H1 (cell line): ENCODE measurements around the gene KRT12. TPM values are rescaled to one million over a fixed set of nuclear protein-coding genes. Genes with fewer than 3 reads are reported as not detected.

ENCODE experiments used
- CTCF ChIA-PET: fragments of 300-600 bp; sonication (Branson Sonifier 250); formaldehyde crosslinking; loops from one replicate; lab custom pipeline; 2021; ENCODE audit not compliant: partially characterized antibody; lab: Charles Lee
- POLR2A ChIA-PET: fragments of 300-600 bp; sonication (Branson Sonifier 250); formaldehyde crosslinking; loops from one replicate; lab custom pipeline; 2021; ENCODE audit warnings: inconsistent platforms; ENCODE audit not compliant: partially characterized antibody; lab: Charles Lee
- DNase-seq, 2 experiments: peaks; one replicate each; pipeline versions ENCODE4 v3.0.0 to v3.0.0-alpha.2; 2010 to 2022; ENCODE audit warnings: low spot score in 2 of 2, low read depth in 1 of 2, mixed read lengths in 1 of 2
- FAIRE-seq: peaks from 2 replicates; lab custom pipeline; 2011; peaks lifted over from hg19 to GRCh38; lab: Jason Lieb, UNC
- H2AFZ ChIP-seq: 2 replicates; pipeline ENCODE4 v1.8.1; 2012; ENCODE audit warnings: low read length, inconsistent platforms
- H2AK5ac ChIP-seq: 2 replicates; pipeline ENCODE4 v1.6.1; 2013; ENCODE audit warnings: low read depth, low read length
- H2BK120ac ChIP-seq: replicated peaks from 2 replicates; pipeline ENCODE3; 2013; ENCODE audit warnings: low read depth, low read length, inconsistent platforms
- H2BK12ac ChIP-seq: 2 replicates; pipeline ENCODE4 v1.6.1; 2013; ENCODE audit warnings: low read depth, low read length
- H2BK15ac ChIP-seq: 2 replicates; pipeline ENCODE4 v1.6.1; 2013; ENCODE audit warnings: low read length
- H2BK20ac ChIP-seq: 2 replicates; pipeline ENCODE4 v1.6.1; 2013; ENCODE audit warnings: low read length
- H2BK5ac ChIP-seq: 2 replicates; pipeline ENCODE4 v1.6.1; 2013; ENCODE audit warnings: low read depth, low read length
- H3K14ac ChIP-seq: 2 replicates; pipeline ENCODE4 v1.6.1; 2013; ENCODE audit warnings: inconsistent platforms; ENCODE audit not compliant: insufficient read length
- H3K18ac ChIP-seq: 2 replicates; pipeline ENCODE4 v1.6.1; 2013; ENCODE audit warnings: low read length; ENCODE audit errors: extremely low read depth
- H3K23ac ChIP-seq: 2 replicates; pipeline ENCODE4 v1.6.1; 2013; ENCODE audit warnings: inconsistent platforms; ENCODE audit not compliant: insufficient read length
- H3K23me2 ChIP-seq: 2 replicates; pipeline ENCODE4 v1.6.1; 2013; ENCODE audit warnings: low read depth, low read length
- H3K27ac ChIP-seq: 2 replicates; pipeline ENCODE4 v1.6.1; 2011; ENCODE audit warnings: low read depth, low read length, inconsistent platforms
- H3K27me3 ChIP-seq, 4 experiments: replicated peaks in 1 of 4; 1 replicate in 1 of 4; 2 replicates in 3 of 4; pipeline versions ENCODE4 v1.6.1 to v1.8.1; 2011 to 2013; ENCODE audit warnings: low read length in 3 of 4, mild to moderate bottlenecking in 3 of 4, inconsistent platforms in 2 of 4, mixed read lengths in 2 of 4, moderate library complexity in 1 of 4; ENCODE audit not compliant: control insufficient read depth in 3 of 4, insufficient read depth in 3 of 4; ENCODE audit errors: extremely low read depth in 1 of 4
- H3K36me3 ChIP-seq, 4 experiments: 2 replicates each; pipeline versions ENCODE4 v1.6.1 to v1.8.1; 2011 to 2013; ENCODE audit warnings: mild to moderate bottlenecking in 4 of 4, low read length in 3 of 4, moderate library complexity in 2 of 4, control low read depth in 1 of 4, inconsistent platforms in 1 of 4; ENCODE audit not compliant: insufficient read depth in 4 of 4, control insufficient read depth in 2 of 4
- H3K4ac ChIP-seq: replicated peaks from 2 replicates; pipeline ENCODE3; 2013; ENCODE audit warnings: low read length, low read depth, mixed read lengths, inconsistent platforms; ENCODE audit not compliant: insufficient read length
- H3K4me1 ChIP-seq, 4 experiments: replicated peaks in 1 of 4; 1 replicate in 1 of 4; 2 replicates in 3 of 4; pipeline versions ENCODE4 v1.6.1 to v1.8.1; 2011 to 2013; ENCODE audit warnings: low read length in 3 of 4, inconsistent platforms in 2 of 4, mixed read lengths in 1 of 4; ENCODE audit not compliant: insufficient read depth in 4 of 4, control insufficient read depth in 3 of 4
- H3K4me2 ChIP-seq, 2 experiments: 2 replicates each; pipeline versions ENCODE4 v1.6.1 to v1.8.1; 2011 to 2013; ENCODE audit warnings: low read depth in 2 of 2, low read length in 2 of 2, control low read depth in 1 of 2, inconsistent platforms in 1 of 2, mild to moderate bottlenecking in 1 of 2; ENCODE audit not compliant: insufficient read depth in 1 of 2
- H3K4me3 ChIP-seq, 4 experiments: fragments of 200-600, 300-600 bp in 1 of 4; sonication (generic), shearing (Covaris generic), sonication (Bioruptor Twin) in 1 of 4; 2 replicates each; pipeline versions ENCODE4 v1.5.1 to v1.8.1; 2011 to 2016; ENCODE audit warnings: low read length in 4 of 4, low read depth in 3 of 4, control low read depth in 2 of 4, inconsistent platforms in 2 of 4, mild to moderate bottlenecking in 2 of 4, mixed read lengths in 1 of 4, moderate library complexity in 1 of 4; ENCODE audit not compliant: insufficient read depth in 2 of 4; ENCODE audit errors: extremely low read depth in 1 of 4
- H3K56ac ChIP-seq: replicated peaks from 2 replicates; pipeline ENCODE3; 2013; ENCODE audit warnings: low read depth, mild to moderate bottlenecking, mixed read lengths, low read length, inconsistent platforms; ENCODE audit not compliant: insufficient read length
- H3K79me1 ChIP-seq: 2 replicates; pipeline ENCODE4 v1.6.1; 2013; ENCODE audit warnings: low read depth, low read length, control low read depth
- H3K79me2 ChIP-seq, 2 experiments: 2 replicates each; pipeline versions ENCODE4 v1.6.1 to v1.8.1; 2012 to 2013; ENCODE audit warnings: low read length in 2 of 2, mild to moderate bottlenecking in 2 of 2, inconsistent platforms in 1 of 2; ENCODE audit not compliant: insufficient read depth in 2 of 2, control insufficient read depth in 1 of 2
- H3K9ac ChIP-seq, 4 experiments: replicated peaks in 1 of 4; 1 replicate in 1 of 4; 2 replicates in 3 of 4; pipeline versions ENCODE4 v1.6.1 to v1.8.1; 2011 to 2013; ENCODE audit warnings: low read depth in 3 of 4, low read length in 3 of 4, control low read depth in 2 of 4, mild to moderate bottlenecking in 2 of 4, moderate library complexity in 2 of 4, inconsistent platforms in 1 of 4; ENCODE audit errors: extremely low read depth in 1 of 4
- H3K9me3 ChIP-seq, 2 experiments: 2 replicates each; pipeline versions ENCODE4 v1.6.1 to v1.8.1; 2012 to 2013; ENCODE audit warnings: mild to moderate bottlenecking in 2 of 2, moderate library complexity in 2 of 2, control low read depth in 1 of 2, inconsistent platforms in 1 of 2, low read depth in 1 of 2, low read length in 1 of 2, mixed read lengths in 1 of 2; ENCODE audit not compliant: insufficient read depth in 2 of 2
- H4K20me1 ChIP-seq, 2 experiments: replicated peaks in 1 of 2; 2 replicates each; pipeline versions ENCODE3 to v1.8.1; 2011 to 2013; ENCODE audit warnings: inconsistent platforms in 2 of 2, low read length in 2 of 2, mild to moderate bottlenecking in 1 of 2; ENCODE audit not compliant: insufficient read depth in 2 of 2, control insufficient read depth in 1 of 2
- H4K5ac ChIP-seq: 2 replicates; pipeline ENCODE4 v1.6.1; 2013; ENCODE audit warnings: low read length, low read depth, mixed read lengths, inconsistent platforms; ENCODE audit not compliant: insufficient read length
- H4K8ac ChIP-seq: 2 replicates; pipeline ENCODE4 v1.8.0; 2013; ENCODE audit warnings: mild to moderate bottlenecking, moderate library complexity, low read length, inconsistent platforms; ENCODE audit not compliant: insufficient read depth; ENCODE audit errors: extremely low read depth
- H4K91ac ChIP-seq: replicated peaks from 2 replicates; pipeline ENCODE3; 2013; ENCODE audit warnings: low read length, mixed read lengths, inconsistent platforms; ENCODE audit not compliant: insufficient read length
- ASH2L ChIP-seq: fragments of 200-600, 300-600 bp; sonication (generic); IDR thresholded peaks from one replicate; pipeline ENCODE4 v1.7.1; 2017; ENCODE audit warnings: low read length
- BRCA1 ChIP-seq: IDR thresholded peaks from 2 replicates; pipeline ENCODE4 v1.6.1; 2012; ENCODE audit warnings: low read depth, low read length, improper control_type of control experiment
- CREB1 ChIP-seq: IDR thresholded peaks from 2 replicates; pipeline ENCODE4 v1.6.1; 2012; ENCODE audit warnings: inconsistent platforms
- CTBP2 ChIP-seq: IDR thresholded peaks from 2 replicates; pipeline ENCODE4 v1.7.0; 2011; ENCODE audit warnings: borderline replicate concordance, mild to moderate bottlenecking, moderate library complexity, mixed read lengths, low read length; ENCODE audit not compliant: insufficient read depth, insufficient read length
- HDAC6 ChIP-seq: IDR thresholded peaks from one replicate; pipeline ENCODE4 v1.7.1; 2012; ENCODE audit warnings: low read depth, mild to moderate bottlenecking, inconsistent platforms, low read length, moderate library complexity
- KDM1A ChIP-seq: fragments of 200-600, 300-600 bp; sonication (generic); IDR thresholded peaks from 2 replicates; pipeline ENCODE4 v1.7.1; 2016; ENCODE audit warnings: mild to moderate bottlenecking, low read length, borderline replicate concordance
- MAFK ChIP-seq: IDR thresholded peaks from 2 replicates; pipeline ENCODE4 v1.6.1; 2012; ENCODE audit warnings: low read depth, mild to moderate bottlenecking, improper control_type of control experiment, low read length
- NANOG ChIP-seq: IDR thresholded peaks from 2 replicates; pipeline ENCODE4 v1.6.1; 2011; ENCODE audit warnings: low read length, low read depth, mild to moderate bottlenecking, inconsistent platforms; ENCODE audit not compliant: insufficient read depth, poor library complexity, severe bottlenecking
- RNF2 ChIP-seq: fragments of 200-900, 300-1000 bp; sonication (generic); IDR thresholded peaks from 2 replicates; pipeline ENCODE4 v1.7.1; 2016; ENCODE audit warnings: borderline replicate concordance, low read depth, mild to moderate bottlenecking, antibody characterized with exemption, low read length; ENCODE audit not compliant: poor library complexity, severe bottlenecking; ENCODE audit errors: missing control alignments
- RXRA ChIP-seq: IDR thresholded peaks from 2 replicates; pipeline ENCODE4 v1.6.1; 2011; ENCODE audit warnings: low read depth, mild to moderate bottlenecking, low read length, moderate library complexity; ENCODE audit not compliant: insufficient read depth
- SIN3A ChIP-seq, 2 experiments: IDR thresholded peaks in 1 of 2; conservative IDR thresholded peaks in 1 of 2; 2 replicates each; pipeline ENCODE4 v1.6.1; 2011 to 2012; ENCODE audit warnings: low read length in 2 of 2, improper control_type of control experiment in 1 of 2, low read depth in 1 of 2, mild to moderate bottlenecking in 1 of 2
- SP2 ChIP-seq: IDR thresholded peaks from 2 replicates; pipeline ENCODE4 v1.6.1; 2012; ENCODE audit warnings: mild to moderate bottlenecking, low read length, inconsistent platforms
- TBP ChIP-seq: IDR thresholded peaks from 2 replicates; pipeline ENCODE4 v1.6.1; 2011; ENCODE audit warnings: low read depth, low read length, improper control_type of control experiment
- WGBS, 2 experiments: shearing (Covaris generic) in 1 of 2; methylation state at CpG; one replicate each; pipeline versions ENCODE4 v1.1.6 to v1.1.7; 2013 to 2015; ENCODE audit warnings: low lambda C conversion rate in 2 of 2, mixed read lengths in 2 of 2, inconsistent platforms in 1 of 2, low coverage in 1 of 2, missing lambda C conversion rate in 1 of 2; ENCODE audit not compliant: insufficient replicate concordance in 2 of 2, insufficient coverage in 1 of 2, insufficient read length in 1 of 2; ENCODE audit errors: extremely low coverage in 1 of 2, missing lambda C conversion rate in 1 of 2; 5-methylcytosine and 5-hydroxymethylcytosine counted together
- polyA plus RNA-seq, 7 experiments: library from polyadenylated mRNA; depleted of rRNA in 3 of 7; stranded (reverse) in 5 of 7; unstranded in 2 of 7; fragments of >200 nt in 5 of 7; fragments of 200-250 nt in 2 of 7; gene quantifications; 1 replicate in 5 of 7; 2 replicates in 1 of 7; 4 replicates in 1 of 7; pipeline versions ENCODE4 v1.2.1 to v1.2.3, GENCODE V29; 2011 to 2013; ENCODE audit warnings: missing spikeins in 2 of 7, mixed read lengths in 2 of 7
- total RNA-seq: library from RNA; stranded (reverse); fragmentation: NEBNext Ultra II Directional; extraction: Animal tissue kit (Norgen Biotek cat#: 25700); gene quantifications from 2 replicates; pipeline ENCODE4 v1.2.1, GENCODE V29; 2021

The KRT12 gene
- total and polyA plus RNA-seq, 2 of the 8 experiments (the other 6 are each of a cell fraction or from before 2014, with no cell fraction given): not detected

DNA sequence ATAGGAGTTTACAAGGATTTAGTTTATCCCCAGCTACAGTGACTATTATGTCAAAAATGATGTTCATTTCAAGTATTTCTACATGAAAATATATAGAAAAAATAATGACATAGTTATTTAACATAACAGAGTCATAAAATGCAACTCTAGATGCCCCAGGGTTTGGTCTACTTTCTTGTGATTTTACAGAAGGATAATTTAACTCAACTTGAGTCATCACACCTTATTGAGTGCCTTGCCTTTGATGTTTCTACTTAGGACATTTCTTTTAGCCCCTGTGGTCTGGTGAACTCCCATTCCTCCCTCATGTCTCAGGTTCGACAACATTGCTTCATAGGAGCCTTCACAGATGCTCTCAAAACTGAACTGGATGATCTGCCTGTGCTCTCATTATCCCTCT, 16.0 kb upstream of the KRT12 start:
- H3K23me2 ChIP-seq: no peaks in the 10 kb centered on the region
- H3K18ac ChIP-seq: no peak overlapping the region
- POLR2A ChIA-PET: no interaction called here
- H4K8ac ChIP-seq: no peak overlapping the region
- no peak overlapping the region for H2BK15ac ChIP-seq
- no peak overlapping the region for H3K4me2 ChIP-seq
- H2BK20ac ChIP-seq: no peak overlapping the region
- CTCF ChIA-PET: interaction anchor here (1.4 kb wide), 1 partner anchor 23 kb away, joined by 3 read pairs; no protein-coding TSS in a partner anchor
- no peaks in the 10 kb centered on the region for H3K4me1 ChIP-seq
- H3K27ac ChIP-seq: no peak overlapping the region
- H3K56ac ChIP-seq: no peak overlapping the region
- no peak overlapping the region for H2BK5ac ChIP-seq
- no peaks in the 10 kb centered on the region for H3K9me3 ChIP-seq
- H2AFZ ChIP-seq: no peak overlapping the region
- H4K91ac ChIP-seq: no peak overlapping the region
- no peak overlapping the region for H3K4ac ChIP-seq
- 100% methylated on average over 1 of the region's 1 CpG; no CpG with 5 or more reads in 1 of the 2 experiments for whole genome bisulfite sequencing, 2 experiments
- H4K5ac ChIP-seq: no peak overlapping the region
- H2AK5ac ChIP-seq: no peak overlapping the region
- H3K4me3 ChIP-seq: no peak overlapping the region
- H3K79me2 ChIP-seq: no peaks in the 10 kb centered on the region
- no peaks in the 10 kb centered on the region for H3K79me1 ChIP-seq
- no peak overlapping the region for H3K9ac ChIP-seq
- FAIRE-seq: no peak
- H3K36me3 ChIP-seq: no peaks in the 10 kb centered on the region
- TF ChIP-seq NANOG (no peak), CTBP2 (no peak), KDM1A (no peak), BRCA1 (no peak), SIN3A (conservative IDR thresholded peaks at IDR 0.05 in 1 of 2, IDR thresholded peaks at IDR 0.05 in 1 of 2; ENCODE audit: low read depth in 1 of 2, low read length in 2 of 2) (no peak), HDAC6 (no peak), RXRA (no peak), RNF2 (no peak), TBP (no peak), CREB1 (no peak), ASH2L (no peak), SP2 (no peak), MAFK (no peak)
- no peak overlapping the region for H2BK12ac ChIP-seq
- no peak overlapping the region for H2BK120ac ChIP-seq
- H3K27me3 ChIP-seq: no peaks in the 10 kb centered on the region
- DNase-seq: no peak
- no peak overlapping the region for H3K23ac ChIP-seq
- H3K14ac ChIP-seq: no peak overlapping the region
- H4K20me1 ChIP-seq: no peaks in the 10 kb centered on the region
